HCT116 (cell line): ENCODE data around the gene HES2. TPM values are rescaled to one million over a fixed set of nuclear protein-coding genes. Genes with fewer than 3 reads are reported as not detected.

Source experiments
- ATAC-seq: fragments of 200-7000 bp; cut with Tn5 transposase; 2 replicates; pipeline ENCODE4 v1.9.1; 2020; ENCODE audit warnings: mild to moderate bottlenecking, moderate library complexity
- BruUV-seq: library from RNA; stranded (reverse); fragments of 400-500 nt; replicated peaks from 2 replicates; lab custom pipeline; 2021; lab: Mats Ljungman, UMichigan
- CTCF ChIA-PET: fragments of 300-600 bp; sonication (Branson Sonifier 250); formaldehyde crosslinking; loops from one replicate; lab custom pipeline; 2021; ENCODE audit warnings: antibody characterized with exemption; lab: Charles Lee
- POLR2A ChIA-PET: fragments of 300-600, 350-600 bp; sonication (Branson Sonifier 250); formaldehyde crosslinking; loops from one replicate; lab custom pipeline; 2021; ENCODE audit warnings: antibody characterized with exemption; lab: Charles Lee
- RAD21 ChIA-PET, 2 experiments: fragments of 300-600 bp; sonication (Branson Sonifier 250); formaldehyde crosslinking; loops; one replicate each; lab custom pipeline; 2023; ENCODE audit warnings: low total read pairs in 2 of 2; ENCODE audit not compliant: uncharacterized antibody in 2 of 2, unreplicated experiment in 2 of 2, low non-redundant PET in 1 of 2; lab: Charles Lee
- DNase-seq: peaks from one replicate; pipeline ENCODE4 v3.0.0-alpha.2; 2010; ENCODE audit warnings: low read depth, low spot score
- H2AFZ ChIP-seq: fragments of 200-600 bp; shearing (Covaris generic), sonication (generic); 2 replicates; pipeline ENCODE4 v1.6.1; 2017; ENCODE audit warnings: low read depth, mixed run types, mixed read lengths, antibody characterized with exemption, low read length; ENCODE audit not compliant: poor library complexity, severe bottlenecking
- H3K27ac ChIP-seq: 2 replicates; pipeline ENCODE4 v1.5.1; 2012; ENCODE audit warnings: low read depth, low read length
- H3K27me3 ChIP-seq: fragments of 200-600 bp; sonication (generic); 2 replicates; pipeline ENCODE4 v1.6.1; 2016; ENCODE audit warnings: mixed run types, low read length, mixed read lengths; ENCODE audit not compliant: insufficient read depth
- H3K36me3 ChIP-seq, 2 experiments: fragments of 200-500 bp in 1 of 2; fragments of 200-600 bp in 1 of 2; sonication (Bioruptor generic) in 1 of 2; sonication (generic) in 1 of 2; 2 replicates each; pipeline versions ENCODE4 v1.5.1 to v1.6.1; 2014 to 2016; ENCODE audit warnings: low read length in 2 of 2, inconsistent platforms in 1 of 2, mixed read lengths in 1 of 2, mixed run types in 1 of 2; ENCODE audit not compliant: insufficient read depth in 2 of 2, control insufficient read depth in 1 of 2
- H3K4me1 ChIP-seq, 2 experiments: fragments of 200-600 bp in 1 of 2; sonication (generic) in 1 of 2; 2 replicates each; pipeline versions ENCODE4 v1.5.1 to v1.6.1; 2012 to 2017; ENCODE audit warnings: low read length in 2 of 2, inconsistent platforms in 1 of 2, mild to moderate bottlenecking in 1 of 2, mixed read lengths in 1 of 2, mixed run types in 1 of 2, moderate library complexity in 1 of 2; ENCODE audit not compliant: insufficient read depth in 2 of 2, control insufficient read depth in 1 of 2
- H3K4me2 ChIP-seq: fragments of 200-600 bp; sonication (generic); 2 replicates; pipeline ENCODE4 v1.6.1; 2017; ENCODE audit warnings: mixed run types, low read length, mixed read lengths
- H3K4me3 ChIP-seq, 2 experiments: fragments of 200-600 bp in 1 of 2; sonication (generic) in 1 of 2; replicated peaks in 1 of 2; 2 replicates each; pipeline ENCODE4 v1.5.1; 2011 to 2016; ENCODE audit warnings: low read length in 2 of 2, control low read depth in 1 of 2, low read depth in 1 of 2, mild to moderate bottlenecking in 1 of 2, mixed read lengths in 1 of 2, mixed run types in 1 of 2
- H3K79me2 ChIP-seq: fragments of 200-600 bp; sonication (generic); 2 replicates; pipeline ENCODE4 v1.6.1; 2017; ENCODE audit warnings: mild to moderate bottlenecking, mixed run types, low read length, moderate library complexity, mixed read lengths; ENCODE audit not compliant: insufficient read depth
- H3K9ac ChIP-seq: fragments of 200-600 bp; sonication (generic); 2 replicates; pipeline ENCODE4 v1.6.1; 2016; ENCODE audit warnings: low read length, mixed read lengths
- H3K9me2 ChIP-seq: fragments of 200-600 bp; sonication (generic), shearing (Covaris generic); 2 replicates; pipeline ENCODE4 v1.6.1; 2017; ENCODE audit warnings: mixed run types, mild to moderate bottlenecking, moderate library complexity; ENCODE audit not compliant: insufficient read depth
- H3K9me3 ChIP-seq, 2 experiments: fragments of 200-500 bp in 1 of 2; fragments of 200-600 bp in 1 of 2; sonication (Bioruptor generic) in 1 of 2; sonication (generic) in 1 of 2; 2 replicates each; pipeline ENCODE4 v1.6.1; 2014 to 2017; ENCODE audit warnings: low read length in 2 of 2, mixed read lengths in 2 of 2, inconsistent platforms in 1 of 2, low read depth in 1 of 2, mild to moderate bottlenecking in 1 of 2, mixed run types in 1 of 2, moderate library complexity in 1 of 2; ENCODE audit not compliant: control insufficient read depth in 1 of 2, insufficient read depth in 1 of 2
- H4K20me1 ChIP-seq: fragments of 200-600 bp; sonication (generic), shearing (Covaris generic); 2 replicates; pipeline ENCODE4 v1.6.1; 2017; ENCODE audit warnings: mixed run types, mild to moderate bottlenecking, moderate library complexity; ENCODE audit not compliant: insufficient read depth
- EGR1 ChIP-seq: IDR thresholded peaks from 2 replicates; pipeline ENCODE4 v1.6.1; 2012; ENCODE audit warnings: low read depth
- EZH2 ChIP-seq: fragments of 200-600 bp; sonication (generic); IDR thresholded peaks from 2 replicates; pipeline ENCODE4 v1.6.1; 2017; ENCODE audit warnings: antibody characterized with exemption, mixed run types
- EZH2phosphoT487 ChIP-seq: fragments of 200-600 bp; IDR thresholded peaks from 2 replicates; pipeline ENCODE4 v1.6.1; 2018; ENCODE audit warnings: antibody characterized with exemption, borderline replicate concordance
- POLR2AphosphoS5 ChIP-seq: IDR thresholded peaks from 2 replicates; pipeline ENCODE4 v1.6.1; 2011; ENCODE audit warnings: mild to moderate bottlenecking, low read depth, low read length, moderate library complexity
- RAD21 ChIP-seq: IDR thresholded peaks from 2 replicates; pipeline ENCODE4 v1.6.1; 2012; ENCODE audit warnings: low read depth, mild to moderate bottlenecking
- REST ChIP-seq: IDR thresholded peaks from 2 replicates; pipeline ENCODE4 v1.6.1; 2012; ENCODE audit warnings: low read depth
- TCF7L2 ChIP-seq: IDR thresholded peaks from 2 replicates; pipeline ENCODE4 v1.7.0; 2011; ENCODE audit warnings: borderline replicate concordance, inconsistent platforms; ENCODE audit not compliant: insufficient read depth, insufficient read length; ENCODE audit errors: extremely low read depth
- intact Hi-C: fragments of 100-400 bp; cut with micrococcal nuclease; formaldehyde crosslinking; loops from 2 replicates; pipeline ENCODE4 v1.10.0; 2022
- total RNA-seq: library from RNA; stranded (reverse); gene quantifications from one replicate; pipeline ENCODE4 v1.2.1, GENCODE V29; 2021; ENCODE audit not compliant: unreplicated experiment

The HES2 gene
- total RNA-seq, 1 experiment from 2014 or later: 8.4 TPM

- Histone ChIP-seq H3K4me2 (no peak overlapping the region), H4K20me1 (no peaks in the 10 kb centered on the region), H3K36me3 (no peaks in the 10 kb centered on the region), H3K9me2 (no peaks in the 10 kb centered on the region), H3K79me2 (no peaks in the 10 kb centered on the region), H2AFZ (no peak overlapping the region), H3K4me3 (no peak overlapping the region), H3K4me1 (peaks cover 8 to 17% of the 10 kb centered on the region in 2 experiments), H3K27me3 (no peaks in the 10 kb centered on the region), H3K9ac (no peak overlapping the region), H3K27ac (no peak overlapping the region), H3K9me3 (no peaks in the 10 kb centered on the region)
- TF ChIP-seq EGR1 (no peak), TCF7L2 (no peak), EZH2phosphoT487 (no peak), REST (no peak)
- ChIA-PET RAD21 (no interaction called here), CTCF (interaction anchor here (0.9 to 1.4 kb wide), 3 partner anchors 14 to 164 kb away, joined by 3 to 5 read pairs (median 5); no protein-coding TSS in a partner anchor), POLR2A (interaction anchor here (1.5 kb wide), 1 partner anchor 10 kb away, joined by 4 read pairs; the partner anchor contains the start of gene HES2)
- intact Hi-C loops: no loop called here
- BruUV-seq: no TSS peak
- DNase-seq (no peak), ATAC-seq (no peak)
These were observed 10.0 kb downstream of the HES2 start for GRCh38 chr1:6409733-6410132.

- Histone ChIP-seq H2AFZ (no peak overlapping the region), H3K9me3 (no peaks in the 10 kb centered on the region), H3K36me3 (no peaks in the 10 kb centered on the region), H3K27me3 (no peaks in the 10 kb centered on the region), H3K79me2 (no peaks in the 10 kb centered on the region), H3K4me1 (peaks cover 2 to 13% of the 10 kb centered on the region in 2 experiments; a peak in 3 of 4 replicates), H3K9ac (no peak overlapping the region), H3K4me3 (no peak overlapping the region), H3K9me2 (no peaks in the 10 kb centered on the region), H4K20me1 (no peaks in the 10 kb centered on the region), H3K27ac (no peak overlapping the region), H3K4me2 (no peak overlapping the region)
- BruUV-seq: no TSS peak
- RAD21 ChIA-PET: no interaction called here
- TF ChIP-seq EZH2: no peak
- no peak for TF ChIP-seq POLR2AphosphoS5
- 0 out of 2 replicates have a peak, but pooled peaks have one; percentile 15 for TF ChIP-seq RAD21
- DNase-seq (no peak), ATAC-seq (no peak)
- intact Hi-C loops: no loop called here
- POLR2A ChIA-PET: interaction anchor here (0.6 to 1.5 kb wide), 2 partner anchors 11 to 226 kb away, joined by 3 to 4 read pairs; partner anchors contain the start of gene HES2
- CTCF ChIA-PET: interaction anchor here (0.9 to 1.7 kb wide), 4 partner anchors 14 to 163 kb away, joined by 3 to 6 read pairs (median 5); no protein-coding TSS in a partner anchor
These were observed 10.7 kb downstream of the HES2 start for GRCh38 chr1:6409053-6409452.
